Upper lobe of right lung (tissue), 1 donor: ENCODE measurements around the gene ZNF280B. TPM values are rescaled to one million over a fixed set of nuclear protein-coding genes. Genes with fewer than 3 reads are reported as not detected.

Source experiments
- ATAC-seq: fragments of 200-7000 bp; cut with Tn5 transposase; one replicate; pipeline ENCODE4 v1.9.1; 2020; ENCODE audit warnings: mild to moderate bottlenecking, moderate library complexity
- DNase-seq: peaks from one replicate; pipeline ENCODE4 v3.0.0-alpha.2; 2020
- H3K27ac ChIP-seq: fragments of 200-600 bp; one replicate; pipeline ENCODE4 v1.8.0; 2022
- H3K27me3 ChIP-seq: fragments of 200-600 bp; one replicate; pipeline ENCODE4 v1.8.0; 2022; ENCODE audit warnings: mild to moderate bottlenecking
- H3K36me3 ChIP-seq: fragments of 200-600 bp; one replicate; pipeline ENCODE4 v1.8.0; 2022
- H3K4me1 ChIP-seq: fragments of 200-600 bp; one replicate; pipeline ENCODE4 v1.8.0; 2022
- H3K4me3 ChIP-seq: fragments of 200-600 bp; one replicate; pipeline ENCODE4 v1.8.0; 2022; ENCODE audit warnings: mild to moderate bottlenecking
- H3K9me3 ChIP-seq: fragments of 200-600 bp; one replicate; pipeline ENCODE4 v1.8.0; 2022
- CTCF ChIP-seq: fragments of 200-600 bp; IDR thresholded peaks from one replicate; pipeline ENCODE4 v1.8.0; 2022; ENCODE audit warnings: antibody characterized with exemption
- intact Hi-C: fragments of 100-400 bp; cut with DNase I; formaldehyde crosslinking; loops from one replicate; pipeline ENCODE4 v1.11.0; 2022
- total RNA-seq: library from RNA; stranded (reverse); fragmentation: NEBNext Ultra II Directional; extraction: Animal tissue kit (Norgen Biotek cat#: 25700); gene quantifications from one replicate; pipeline ENCODE4 v1.2.1, GENCODE V29; 2021
- donor health status: DM: no; HTN: yes; CAD: no; lungs with severe emphysema.

Gene ZNF280B
- total RNA-seq, 1 donor from 2014 or later = 0.49 TPM

- intact Hi-C loops = no loop called here
- H3K4me1 ChIP-seq = no peaks in the 10 kb centered on the region
- H3K9me3 ChIP-seq = no peaks in the 10 kb centered on the region
- no peaks in the 10 kb centered on the region for H3K27me3 ChIP-seq
- no peak for ATAC-seq
- H3K36me3 ChIP-seq = no peaks in the 10 kb centered on the region
- H3K4me3 ChIP-seq = no peak overlapping the region
- no peak for TF ChIP-seq CTCF
- DNase-seq = no peak
- H3K27ac ChIP-seq = no peak overlapping the region
Observed at GRCh38 chr22:22553735-22554586, 45.4 kb upstream of the ZNF280B start.

- Histone ChIP-seq H3K27ac (no peak overlapping the region), H3K4me1 (no peaks in the 10 kb centered on the region), H3K27me3 (no peaks in the 10 kb centered on the region), H3K4me3 (no peak overlapping the region), H3K36me3 (no peaks in the 10 kb centered on the region), H3K9me3 (no peaks in the 10 kb centered on the region)
- no peak for DNase-seq
- no peak for TF ChIP-seq CTCF
- intact Hi-C loops = no loop called here
- ATAC-seq = no peak
Observed at GRCh38 chr22:22553141-22553540, 44.6 kb upstream of the ZNF280B start.

GRCh38 chr22:22552630-22553029 lies 44.1 kb upstream of the ZNF280B start:
- intact Hi-C loops = no loop called here
- Histone ChIP-seq H3K4me1 (no peaks in the 10 kb centered on the region), H3K4me3 (no peak overlapping the region), H3K9me3 (no peaks in the 10 kb centered on the region), H3K27ac (no peak overlapping the region), H3K27me3 (no peaks in the 10 kb centered on the region), H3K36me3 (no peaks in the 10 kb centered on the region)
- DNase-seq (no peak), ATAC-seq (no peak)
- TF ChIP-seq CTCF = no peak

GRCh38 chr22:22550789-22551434 lies 42.4 kb upstream of the ZNF280B start:
- no peak overlapping the region for H3K27ac ChIP-seq
- no peaks in the 10 kb centered on the region for H3K36me3 ChIP-seq
- H3K4me3 ChIP-seq = no peak overlapping the region
- ATAC-seq (no peak), DNase-seq (no peak)
- TF ChIP-seq CTCF = no peak
- no peaks in the 10 kb centered on the region for H3K27me3 ChIP-seq
- no peaks in the 10 kb centered on the region for H3K9me3 ChIP-seq
- no peaks in the 10 kb centered on the region for H3K4me1 ChIP-seq
- intact Hi-C loops = no loop called here

- ATAC-seq = no peak
- no peak for TF ChIP-seq CTCF
- Histone ChIP-seq H3K36me3 (no peaks in the 10 kb centered on the region), H3K27me3 (no peaks in the 10 kb centered on the region), H3K4me3 (no peak overlapping the region), H3K9me3 (no peaks in the 10 kb centered on the region), H3K27ac (no peak overlapping the region), H3K4me1 (no peaks in the 10 kb centered on the region)
- intact Hi-C loops = no loop called here
- no peak for DNase-seq
Observed at GRCh38 chr22:22548910-22549309, 40.4 kb upstream of the ZNF280B start.
